Chondrocyte (in vitro differentiated cells): ENCODE measurements around the gene TRABD. TPM values are rescaled to one million over a fixed set of nuclear protein-coding genes. Genes with fewer than 3 reads are reported as not detected.

Source experiments
- DNase-seq: peaks from one replicate; pipeline ENCODE4 v3.0.0; 2021; ENCODE audit warnings: mixed read lengths, low spot score
- H3K27ac Mint-ChIP-seq: one replicate; pipeline ENCODE4 v1.8.0; 2021; ENCODE audit warnings: mild to moderate bottlenecking, moderate library complexity, mixed read lengths; ENCODE audit not compliant: unreplicated experiment
- H3K27me3 Mint-ChIP-seq: 2 replicates; pipeline ENCODE4 v1.8.0; 2021; ENCODE audit warnings: low read depth, mixed read lengths
- H3K36me3 Mint-ChIP-seq: 2 replicates; pipeline ENCODE4 v1.8.0; 2021; ENCODE audit warnings: low read depth, mixed read lengths
- H3K4me1 Mint-ChIP-seq: 2 replicates; pipeline ENCODE4 v1.8.0; 2021; ENCODE audit warnings: low read depth, mild to moderate bottlenecking, mixed read lengths
- H3K4me3 Mint-ChIP-seq: one replicate; pipeline ENCODE4 v1.8.0; 2021; ENCODE audit warnings: mild to moderate bottlenecking, moderate library complexity, mixed read lengths; ENCODE audit not compliant: unreplicated experiment
- H3K9me3 Mint-ChIP-seq: 2 replicates; pipeline ENCODE4 v1.8.0; 2021; ENCODE audit warnings: low read depth, mixed read lengths
- CTCF ChIP-seq: fragments of 200-600 bp; sonication (generic); IDR thresholded peaks from 2 replicates; pipeline ENCODE4 v1.5.0; 2021; ENCODE audit warnings: antibody characterized with exemption, mild to moderate bottlenecking, moderate library complexity
- total RNA-seq: library from RNA; stranded (reverse); gene quantifications from 3 replicates; pipeline ENCODE4 v1.2.1, GENCODE V29; 2021

TRABD gene
- total RNA-seq, 1 donor from 2014 or later, result 20.2 TPM

DNA sequence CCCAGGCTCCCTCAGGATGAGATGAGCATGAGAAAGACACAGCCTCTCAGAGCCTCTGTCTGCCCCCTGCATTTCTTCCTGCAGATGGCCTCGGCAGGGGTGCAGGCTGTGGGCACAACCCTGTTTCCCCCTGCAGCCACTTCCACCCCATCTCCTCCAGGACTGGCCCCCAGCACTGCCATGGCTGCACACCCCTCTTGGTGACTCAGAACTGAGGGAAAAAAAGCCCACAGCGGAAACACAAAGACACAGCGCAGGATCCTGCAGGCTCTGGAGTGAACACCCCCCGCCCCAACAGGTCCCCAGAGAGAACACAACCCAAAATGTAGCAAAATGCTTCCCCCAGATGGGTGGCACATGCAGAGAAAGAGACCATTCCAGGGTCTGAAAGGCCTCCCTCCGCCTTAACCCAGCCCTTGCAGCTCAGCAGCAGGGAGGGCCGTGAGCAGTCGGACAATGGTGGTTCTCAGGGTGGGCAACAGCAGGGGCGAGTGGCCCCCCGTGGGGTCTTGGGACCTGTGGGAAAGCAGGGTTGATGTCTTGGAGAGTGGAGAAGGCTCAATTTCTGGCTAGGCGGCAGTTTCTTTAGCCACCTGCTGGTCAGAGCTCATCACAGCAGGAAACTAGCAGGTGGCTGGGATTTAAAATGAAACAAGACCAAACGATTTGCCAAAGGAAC, 51.2 kb downstream of the TRABD start:
- Mint-ChIP-seq H3K4me1 (peaks cover 10% of the 10 kb centered on the region), H3K9me3 (no peaks in the 10 kb centered on the region), H3K4me3 (no peak overlapping the region), H3K36me3 (peaks cover 2% of the 10 kb centered on the region), H3K27ac (no peak overlapping the region), H3K27me3 (no peaks in the 10 kb centered on the region)
- peak; percentile 71 for TF ChIP-seq CTCF
- DNase-seq, result no peak

DNA sequence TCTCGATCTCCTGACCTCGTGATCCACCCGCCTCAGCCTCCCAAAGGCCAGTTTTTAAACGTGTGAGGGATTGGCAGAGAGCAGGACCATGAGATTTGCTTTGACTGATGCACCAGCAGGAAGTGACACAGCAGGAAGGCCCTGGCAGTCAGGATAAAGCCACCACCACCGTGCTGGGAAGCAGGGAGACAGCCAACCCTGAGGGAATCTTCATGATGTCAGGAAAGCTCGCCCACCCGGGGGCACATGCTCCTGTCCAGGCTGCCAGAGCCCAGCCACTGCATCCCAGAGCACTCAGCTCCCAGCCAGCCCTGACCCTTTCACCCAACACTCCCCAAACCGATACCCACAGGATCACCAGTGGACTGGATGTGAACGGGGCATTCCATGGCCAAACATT, 53.0 kb downstream of the TRABD start:
- no peak for DNase-seq
- H3K4me3 Mint-ChIP-seq, result no peak overlapping the region
- H3K4me1 Mint-ChIP-seq, result peaks cover 29% of the 10 kb centered on the region
- no peaks in the 10 kb centered on the region for H3K9me3 Mint-ChIP-seq
- no peak for TF ChIP-seq CTCF
- H3K36me3 Mint-ChIP-seq, result peaks cover 2% of the 10 kb centered on the region
- H3K27me3 Mint-ChIP-seq, result no peaks in the 10 kb centered on the region
- no peak overlapping the region for H3K27ac Mint-ChIP-seq

GRCh38 chr22:50242406-50242949, 56.8 kb downstream of the TRABD start:
- no peak for TF ChIP-seq CTCF
- no peaks in the 10 kb centered on the region for H3K9me3 Mint-ChIP-seq
- peaks cover 43% of the 10 kb centered on the region for H3K4me1 Mint-ChIP-seq
- no peaks in the 10 kb centered on the region for H3K27me3 Mint-ChIP-seq
- H3K4me3 Mint-ChIP-seq, result peak overlapping the region; percentile 96
- DNase-seq, result no peak
- peak overlapping the region; percentile 41 for H3K27ac Mint-ChIP-seq
- H3K36me3 Mint-ChIP-seq, result peaks cover 7% of the 10 kb centered on the region

DNA sequence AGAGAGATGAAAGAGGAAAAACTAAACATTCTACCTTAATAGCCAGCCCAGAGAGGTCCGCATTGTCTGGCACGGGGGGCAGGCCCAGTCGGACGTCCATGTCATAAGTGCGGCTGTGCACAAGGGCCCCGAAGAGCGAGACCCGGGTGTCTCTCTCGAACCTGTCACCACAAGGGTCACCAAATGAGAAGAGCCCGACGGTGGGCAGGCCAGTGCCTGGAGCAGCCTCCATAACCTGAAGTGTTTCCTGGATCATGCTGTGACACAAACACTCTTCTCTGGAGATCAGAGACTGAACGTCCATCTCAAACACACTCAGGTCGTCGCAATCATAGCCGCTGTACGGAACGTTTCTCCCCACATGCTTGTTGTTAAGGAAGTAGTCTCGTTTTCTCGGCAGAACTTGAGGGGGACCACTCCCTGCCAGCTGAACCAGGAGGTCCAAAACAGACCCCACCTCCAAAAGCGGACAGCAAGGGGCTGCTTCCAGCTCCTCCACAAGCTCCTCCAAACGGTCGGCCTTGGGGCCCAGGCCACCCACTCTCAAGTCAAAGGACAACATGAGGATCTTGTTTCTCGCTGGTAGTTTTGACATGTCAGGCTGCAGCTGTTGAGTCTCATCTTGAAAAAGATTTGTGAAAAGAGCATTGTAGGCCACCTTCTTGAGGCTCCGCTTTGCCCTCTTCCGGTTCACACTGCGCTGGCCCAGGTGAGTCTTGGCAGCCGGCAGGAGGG, 58.1 kb downstream of the TRABD start:
- no peaks in the 10 kb centered on the region for H3K27me3 Mint-ChIP-seq
- DNase-seq, result no peak
- peaks cover 7% of the 10 kb centered on the region for H3K36me3 Mint-ChIP-seq
- TF ChIP-seq CTCF, result no peak
- no peaks in the 10 kb centered on the region for H3K9me3 Mint-ChIP-seq
- H3K4me1 Mint-ChIP-seq, result peaks cover 43% of the 10 kb centered on the region
- peak overlapping the region; percentile 100 for H3K27ac Mint-ChIP-seq
- H3K4me3 Mint-ChIP-seq, result peak overlapping the region; percentile 96

DNA sequence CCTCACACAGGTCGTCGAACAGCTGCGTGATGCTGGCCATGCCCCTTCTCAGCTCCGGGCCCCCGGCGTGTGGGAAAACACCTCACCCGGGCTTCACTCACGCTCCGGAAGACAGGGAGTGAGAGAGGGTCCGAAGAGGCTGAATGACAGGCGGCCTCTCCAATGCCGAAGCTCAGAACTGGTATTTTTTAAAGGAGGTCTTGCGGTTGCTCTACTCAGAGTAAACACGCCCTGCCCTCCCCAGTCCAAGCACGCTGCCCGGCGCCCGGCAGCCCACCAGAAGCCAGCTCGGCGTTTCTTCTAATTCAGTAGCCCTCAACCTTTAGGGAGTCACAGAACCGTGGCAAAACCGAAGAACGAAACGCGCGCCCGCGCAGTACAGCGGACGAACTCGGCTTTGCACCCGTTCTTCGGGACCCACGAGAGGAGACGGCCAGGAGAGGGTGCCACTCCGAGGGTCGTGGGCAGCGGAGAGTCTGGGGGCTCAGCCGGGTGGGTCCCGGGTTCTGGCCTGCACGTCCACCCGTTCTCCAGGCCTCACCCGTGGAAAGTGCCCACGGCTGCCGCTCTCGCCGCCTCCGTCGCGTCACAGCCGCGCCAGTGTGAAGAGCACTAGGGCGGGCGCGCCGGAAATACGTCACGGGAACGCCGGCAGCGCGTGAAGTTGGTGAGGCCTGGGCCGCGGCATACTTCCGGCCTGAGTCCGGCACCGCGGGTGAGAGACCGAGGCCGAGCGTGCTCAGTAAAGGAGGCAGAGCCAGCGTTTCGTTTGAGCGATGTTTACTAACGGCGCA, 58.9 kb downstream of the TRABD start, which contains the start of gene TUBGCP6:
TSS of gene TUBGCP6 (minus strand) at position 604 of the 794 bp plus-strand sequence. CDS start at position 40, 564 bp downstream.
- Mint-ChIP-seq H3K4me3 (peak within 1 kb of the TSS; percentile 96), H3K36me3 (peaks cover 7% of the 10 kb centered on the region), H3K4me1 (peaks cover 43% of the 10 kb centered on the region), H3K27ac (peak within 1 kb of the TSS; percentile 100), H3K9me3 (no peaks in the 10 kb centered on the region), H3K27me3 (no peaks in the 10 kb centered on the region)
- DNase-seq, result no peak
- TF ChIP-seq CTCF, result peak; percentile 67
